K562 (cell line): Measurements from ENCODE around the gene ZSCAN2. TPM values are rescaled to one million over a fixed set of nuclear protein-coding genes. Genes with fewer than 3 reads are reported as not detected.

Experiments
- BRF1 ChIP-seq: IDR thresholded peaks from 3 replicates; pipeline ENCODE4 v1.6.1; 2011; ENCODE audit warnings: borderline replicate concordance, mild to moderate bottlenecking; ENCODE audit not compliant: insufficient read length; ENCODE audit errors: extremely low read depth
- CCAR2 ChIP-seq: fragments of 200-400 bp; formaldehyde crosslinking; IDR thresholded peaks from 2 replicates; pipeline ENCODE4 v1.6.1; 2017; ENCODE audit warnings: mild to moderate bottlenecking, low read depth, low read length
- CHD2 ChIP-seq: IDR thresholded peaks from 2 replicates; pipeline ENCODE4 v1.6.1; 2011; ENCODE audit warnings: low read depth, low read length
- ELF1 ChIP-seq: fragments of 200-800 bp; sonication (Bioruptor generic); IDR thresholded peaks from 2 replicates; pipeline ENCODE4 v1.6.1; 2016; ENCODE audit warnings: missing genetic modification characterization, missing compliant biosample characterization
- RBM34 ChIP-seq: fragments of 200-400 bp; formaldehyde crosslinking; IDR thresholded peaks from 2 replicates; pipeline ENCODE4 v1.6.1; 2018; ENCODE audit warnings: low read length, borderline replicate concordance; ENCODE audit not compliant: insufficient read depth
- SRSF7 ChIP-seq: fragments of 200-400 bp; formaldehyde crosslinking; optimal IDR thresholded peaks from 2 replicates; pipeline ENCODE3; 2017; ENCODE audit warnings: mild to moderate bottlenecking, low read depth, low read length
- TCF3 ChIP-seq: sonication (generic); formaldehyde crosslinking; IDR thresholded peaks from 2 replicates; pipeline ENCODE4 v1.4.0; 2020; ENCODE audit warnings: mild to moderate bottlenecking, missing genetic modification reagents
- ZNF408 ChIP-seq: fragments of 250-450 bp; sonication (Bioruptor Pico); IDR thresholded peaks from 2 replicates; pipeline ENCODE4 v1.4.0; 2020; ENCODE audit warnings: low read depth, mild to moderate bottlenecking, moderate library complexity
- ZNF551 ChIP-seq: fragments of 250-450 bp; sonication (Bioruptor Pico); IDR thresholded peaks from 2 replicates; pipeline ENCODE4 v1.5.0; 2021; ENCODE audit warnings: mild to moderate bottlenecking, moderate library complexity
- polyA plus RNA-seq, 8 experiments: library from polyadenylated mRNA; depleted of rRNA in 4 of 8; stranded (reverse) in 5 of 8; unstranded in 3 of 8; fragments of >200 nt; fragmentation: Nextera tagmentation in 2 of 8; fragmentation: Illumina TruSeq in 1 of 8; extraction: Ambion mirVana in 2 of 8; extraction: Trizol in 1 of 8; gene quantifications; 2 replicates each; pipeline versions ENCODE4 v1.2.1 to v1.2.3, GENCODE V29; 2011 to 2014; ENCODE audit warnings: inconsistent platforms in 1 of 8, missing spikeins in 1 of 8
- total RNA-seq, 7 experiments: library from RNA; depleted of rRNA in 6 of 7; stranded (reverse); fragments of >200 nt in 6 of 7; fragmentation: Illumina TruSeq in 2 of 7; extraction: Trizol in 2 of 7; gene quantifications; 2 replicates each; pipeline versions ENCODE4 v1.2.1 to v1.2.3, GENCODE V29; 2011 to 2021; ENCODE audit warnings: low replicate concordance in 1 of 7
- TF ChIP-seq, protein P1 (sequence below): fragments of 450-650 bp; IDR thresholded peaks from 2 replicates; pipeline ENCODE4 v1.6.1; 2016; ENCODE audit warnings: low read depth
- TF ChIP-seq, protein P2 (sequence below): IDR thresholded peaks from 2 replicates; pipeline ENCODE4 v1.6.1; 2011; ENCODE audit warnings: borderline replicate concordance, low read depth, mild to moderate bottlenecking, moderate library complexity, low read length; ENCODE audit not compliant: insufficient read depth, poor library complexity, severe bottlenecking
- TF ChIP-seq, protein P3 (sequence below), 2 experiments: fragments of 450-650 bp; conservative IDR thresholded peaks; 2 replicates each; pipeline ENCODE4 v1.6.1; 2017; ENCODE audit warnings: mild to moderate bottlenecking in 2 of 2, moderate library complexity in 2 of 2
- TF ChIP-seq, protein P4 (sequence below): fragments of 250-450 bp; sonication (Bioruptor Pico); IDR thresholded peaks from 2 replicates; pipeline ENCODE4 v1.8.0; 2021; ENCODE audit warnings: borderline replicate concordance, mild to moderate bottlenecking, moderate library complexity; ENCODE audit not compliant: poor library complexity, severe bottlenecking

Gene ZSCAN2
- total and polyA plus RNA-seq, 9 of the 15 experiments (the other 6 are each of a cell fraction or from before 2014, with no cell fraction given) = 1.7 to 14.2 (median 6.6) TPM

DNA sequence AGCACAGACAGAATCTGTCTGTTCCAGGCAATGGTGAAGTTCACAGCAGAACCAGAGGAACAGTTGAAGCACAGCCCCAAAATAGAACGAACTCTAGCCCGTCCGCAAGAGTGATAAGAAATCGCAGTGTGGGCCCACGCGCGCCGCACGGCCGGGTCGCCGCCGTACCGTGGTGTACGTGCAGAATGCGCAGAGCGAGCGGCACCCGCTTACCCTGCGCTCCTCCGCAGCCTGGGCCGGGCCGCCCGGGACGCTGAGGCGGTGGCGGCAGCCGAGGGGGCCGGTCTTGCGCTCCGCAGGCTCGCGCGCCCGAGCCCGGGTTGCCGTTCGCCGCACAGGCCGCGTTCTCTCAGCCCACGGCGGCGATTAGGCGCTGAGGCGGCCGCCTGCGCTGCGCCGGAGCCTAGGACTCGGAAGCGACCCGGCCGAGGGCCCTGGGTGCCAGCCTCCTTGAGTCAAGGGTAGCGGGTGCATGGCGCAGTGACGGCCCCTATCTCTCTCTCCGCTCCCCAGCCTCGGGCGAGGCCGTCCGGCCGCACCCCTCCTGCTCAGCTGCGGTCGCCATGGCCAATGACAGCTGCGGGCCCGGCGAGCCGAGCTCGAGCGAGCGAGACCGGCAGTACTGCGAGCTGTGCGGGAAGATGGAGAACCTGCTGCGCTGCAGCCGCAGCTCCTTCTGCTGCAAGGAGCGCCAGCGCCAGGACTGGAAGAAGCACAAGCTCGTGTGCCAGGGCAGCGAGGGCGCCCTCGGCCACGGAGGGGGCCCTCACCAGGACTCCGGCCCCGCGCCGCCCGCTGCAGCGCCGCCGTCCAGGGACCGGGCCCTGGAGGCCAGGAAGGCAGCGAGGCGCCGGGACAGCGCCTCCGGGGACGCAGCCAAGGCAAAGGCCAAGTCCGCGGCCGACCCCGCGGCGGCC lies 32.8 kb downstream of the ZSCAN2 start (continued):
- TF ChIP-seq, protein P1, sequence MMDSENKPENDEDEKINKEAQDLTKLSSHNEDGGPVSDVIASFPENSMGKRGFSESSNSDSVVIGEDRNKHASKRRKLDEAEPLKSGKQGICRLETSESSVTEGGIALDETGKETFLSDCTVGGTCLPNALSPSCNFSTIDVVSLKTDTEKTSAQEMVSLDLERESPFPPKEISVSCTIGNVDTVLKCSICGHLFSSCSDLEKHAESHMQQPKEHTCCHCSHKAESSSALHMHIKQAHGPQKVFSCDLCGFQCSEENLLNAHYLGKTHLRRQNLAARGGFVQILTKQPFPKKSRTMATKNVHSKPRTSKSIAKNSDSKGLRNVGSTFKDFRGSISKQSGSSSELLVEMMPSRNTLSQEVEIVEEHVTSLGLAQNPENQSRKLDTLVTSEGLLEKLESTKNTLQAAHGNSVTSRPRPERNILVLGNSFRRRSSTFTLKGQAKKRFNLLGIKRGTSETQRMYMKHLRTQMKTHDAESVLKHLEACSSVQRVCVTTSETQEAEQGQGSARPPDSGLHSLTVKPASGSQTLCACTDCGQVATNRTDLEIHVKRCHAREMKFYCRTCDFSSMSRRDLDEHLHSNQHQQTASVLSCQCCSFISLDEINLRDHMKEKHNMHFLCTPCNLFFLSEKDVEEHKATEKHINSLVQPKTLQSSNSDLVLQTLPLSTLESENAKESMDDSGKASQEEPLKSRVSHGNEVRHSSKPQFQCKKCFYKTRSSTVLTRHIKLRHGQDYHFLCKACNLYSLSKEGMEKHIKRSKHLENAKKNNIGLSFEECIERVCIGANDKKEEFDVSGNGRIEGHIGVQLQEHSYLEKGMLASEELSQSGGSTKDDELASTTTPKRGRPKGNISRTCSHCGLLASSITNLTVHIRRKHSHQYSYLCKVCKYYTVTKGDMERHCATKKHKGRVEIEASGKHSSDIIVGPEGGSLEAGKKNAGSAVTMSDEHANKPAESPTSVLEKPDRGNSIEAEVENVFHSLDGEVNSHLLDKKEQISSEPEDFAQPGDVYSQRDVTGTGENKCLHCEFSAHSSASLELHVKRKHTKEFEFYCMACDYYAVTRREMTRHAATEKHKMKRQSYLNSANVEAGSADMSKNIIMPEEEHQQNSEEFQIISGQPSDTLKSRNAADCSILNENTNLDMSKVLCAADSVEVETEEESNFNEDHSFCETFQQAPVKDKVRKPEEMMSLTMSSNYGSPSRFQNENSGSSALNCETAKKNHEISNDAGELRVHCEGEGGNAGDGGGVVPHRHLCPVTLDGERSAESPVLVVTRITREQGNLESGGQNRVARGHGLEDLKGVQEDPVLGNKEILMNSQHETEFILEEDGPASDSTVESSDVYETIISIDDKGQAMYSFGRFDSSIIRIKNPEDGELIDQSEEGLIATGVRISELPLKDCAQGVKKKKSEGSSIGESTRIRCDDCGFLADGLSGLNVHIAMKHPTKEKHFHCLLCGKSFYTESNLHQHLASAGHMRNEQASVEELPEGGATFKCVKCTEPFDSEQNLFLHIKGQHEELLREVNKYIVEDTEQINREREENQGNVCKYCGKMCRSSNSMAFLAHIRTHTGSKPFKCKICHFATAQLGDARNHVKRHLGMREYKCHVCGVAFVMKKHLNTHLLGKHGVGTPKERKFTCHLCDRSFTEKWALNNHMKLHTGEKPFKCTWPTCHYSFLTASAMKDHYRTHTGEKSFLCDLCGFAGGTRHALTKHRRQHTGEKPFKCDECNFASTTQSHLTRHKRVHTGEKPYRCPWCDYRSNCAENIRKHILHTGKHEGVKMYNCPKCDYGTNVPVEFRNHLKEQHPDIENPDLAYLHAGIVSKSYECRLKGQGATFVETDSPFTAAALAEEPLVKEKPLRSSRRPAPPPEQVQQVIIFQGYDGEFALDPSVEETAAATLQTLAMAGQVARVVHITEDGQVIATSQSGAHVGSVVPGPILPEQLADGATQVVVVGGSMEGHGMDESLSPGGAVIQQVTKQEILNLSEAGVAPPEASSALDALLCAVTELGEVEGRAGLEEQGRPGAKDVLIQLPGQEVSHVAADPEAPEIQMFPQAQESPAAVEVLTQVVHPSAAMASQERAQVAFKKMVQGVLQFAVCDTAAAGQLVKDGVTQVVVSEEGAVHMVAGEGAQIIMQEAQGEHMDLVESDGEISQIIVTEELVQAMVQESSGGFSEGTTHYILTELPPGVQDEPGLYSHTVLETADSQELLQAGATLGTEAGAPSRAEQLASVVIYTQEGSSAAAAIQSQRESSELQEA = no peak
- no peak for TF ChIP-seq SRSF7
- TF ChIP-seq, protein P2, sequence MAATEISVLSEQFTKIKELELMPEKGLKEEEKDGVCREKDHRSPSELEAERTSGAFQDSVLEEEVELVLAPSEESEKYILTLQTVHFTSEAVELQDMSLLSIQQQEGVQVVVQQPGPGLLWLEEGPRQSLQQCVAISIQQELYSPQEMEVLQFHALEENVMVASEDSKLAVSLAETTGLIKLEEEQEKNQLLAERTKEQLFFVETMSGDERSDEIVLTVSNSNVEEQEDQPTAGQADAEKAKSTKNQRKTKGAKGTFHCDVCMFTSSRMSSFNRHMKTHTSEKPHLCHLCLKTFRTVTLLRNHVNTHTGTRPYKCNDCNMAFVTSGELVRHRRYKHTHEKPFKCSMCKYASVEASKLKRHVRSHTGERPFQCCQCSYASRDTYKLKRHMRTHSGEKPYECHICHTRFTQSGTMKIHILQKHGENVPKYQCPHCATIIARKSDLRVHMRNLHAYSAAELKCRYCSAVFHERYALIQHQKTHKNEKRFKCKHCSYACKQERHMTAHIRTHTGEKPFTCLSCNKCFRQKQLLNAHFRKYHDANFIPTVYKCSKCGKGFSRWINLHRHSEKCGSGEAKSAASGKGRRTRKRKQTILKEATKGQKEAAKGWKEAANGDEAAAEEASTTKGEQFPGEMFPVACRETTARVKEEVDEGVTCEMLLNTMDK = no peak
- TF ChIP-seq RBM34 = 0 out of 2 replicates have a peak, but pooled peaks have one; percentile 64
- TF ChIP-seq ZNF551 (CRISPR knock-in tag) = no peak
- TF ChIP-seq ELF1 (tag) = 0 out of 2 replicates have a peak, but pooled peaks have one; percentile 19
- no peak for TF ChIP-seq BRF1
- TF ChIP-seq, protein P3, sequence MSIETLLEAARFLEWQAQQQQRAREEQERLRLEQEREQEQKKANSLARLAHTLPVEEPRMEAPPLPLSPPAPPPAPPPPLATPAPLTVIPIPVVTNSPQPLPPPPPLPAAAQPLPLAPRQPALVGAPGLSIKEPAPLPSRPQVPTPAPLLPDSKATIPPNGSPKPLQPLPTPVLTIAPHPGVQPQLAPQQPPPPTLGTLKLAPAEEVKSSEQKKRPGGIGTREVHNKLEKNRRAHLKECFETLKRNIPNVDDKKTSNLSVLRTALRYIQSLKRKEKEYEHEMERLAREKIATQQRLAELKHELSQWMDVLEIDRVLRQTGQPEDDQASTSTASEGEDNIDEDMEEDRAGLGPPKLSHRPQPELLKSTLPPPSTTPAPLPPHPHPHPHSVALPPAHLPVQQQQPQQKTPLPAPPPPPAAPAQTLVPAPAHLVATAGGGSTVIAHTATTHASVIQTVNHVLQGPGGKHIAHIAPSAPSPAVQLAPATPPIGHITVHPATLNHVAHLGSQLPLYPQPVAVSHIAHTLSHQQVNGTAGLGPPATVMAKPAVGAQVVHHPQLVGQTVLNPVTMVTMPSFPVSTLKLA (conservative IDR thresholded peaks at IDR 0.05) = peak in 1 of 2 experiments; percentile 58; a peak in 2 of 4 replicates
- TF ChIP-seq ZNF408 (CRISPR knock-in tag) = no peak
- no peak for TF ChIP-seq CCAR2
- TF ChIP-seq, protein P4, sequence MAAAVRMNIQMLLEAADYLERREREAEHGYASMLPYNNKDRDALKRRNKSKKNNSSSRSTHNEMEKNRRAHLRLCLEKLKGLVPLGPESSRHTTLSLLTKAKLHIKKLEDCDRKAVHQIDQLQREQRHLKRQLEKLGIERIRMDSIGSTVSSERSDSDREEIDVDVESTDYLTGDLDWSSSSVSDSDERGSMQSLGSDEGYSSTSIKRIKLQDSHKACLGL (CRISPR knock-in tag) = no peak
- no peak for TF ChIP-seq TCF3 (CRISPR knock-in tag)
- no peak for TF ChIP-seq CHD2
